ENCODE measurements around the gene RPS10.

- TF ChIP-seq, protein P1, sequence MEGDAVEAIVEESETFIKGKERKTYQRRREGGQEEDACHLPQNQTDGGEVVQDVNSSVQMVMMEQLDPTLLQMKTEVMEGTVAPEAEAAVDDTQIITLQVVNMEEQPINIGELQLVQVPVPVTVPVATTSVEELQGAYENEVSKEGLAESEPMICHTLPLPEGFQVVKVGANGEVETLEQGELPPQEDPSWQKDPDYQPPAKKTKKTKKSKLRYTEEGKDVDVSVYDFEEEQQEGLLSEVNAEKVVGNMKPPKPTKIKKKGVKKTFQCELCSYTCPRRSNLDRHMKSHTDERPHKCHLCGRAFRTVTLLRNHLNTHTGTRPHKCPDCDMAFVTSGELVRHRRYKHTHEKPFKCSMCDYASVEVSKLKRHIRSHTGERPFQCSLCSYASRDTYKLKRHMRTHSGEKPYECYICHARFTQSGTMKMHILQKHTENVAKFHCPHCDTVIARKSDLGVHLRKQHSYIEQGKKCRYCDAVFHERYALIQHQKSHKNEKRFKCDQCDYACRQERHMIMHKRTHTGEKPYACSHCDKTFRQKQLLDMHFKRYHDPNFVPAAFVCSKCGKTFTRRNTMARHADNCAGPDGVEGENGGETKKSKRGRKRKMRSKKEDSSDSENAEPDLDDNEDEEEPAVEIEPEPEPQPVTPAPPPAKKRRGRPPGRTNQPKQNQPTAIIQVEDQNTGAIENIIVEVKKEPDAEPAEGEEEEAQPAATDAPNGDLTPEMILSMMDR (IDR thresholded peaks at IDR 0.05) = no peak
- TF ChIP-seq POLR2A (IDR thresholded peaks at IDR 0.05) = no peak
These were observed 39.3 kb downstream of the RPS10 start for GRCh38 chr6:34386316-34387137.

Measured in body of pancreas (tissue), 4 donors.